Nephron progenitor cell (in vitro differentiated cells): ENCODE measurements around the gene ZKSCAN1.

Source experiments
- DNase-seq: peaks from one replicate; pipeline ENCODE4 v3.0.0; 2021
- H3K27ac Mint-ChIP-seq: 2 replicates; pipeline ENCODE4 v1.8.0; 2021; ENCODE audit warnings: mild to moderate bottlenecking, moderate library complexity, mixed read lengths
- H3K27me3 Mint-ChIP-seq: 2 replicates; pipeline ENCODE4 v1.8.0; 2021; ENCODE audit warnings: mild to moderate bottlenecking, low read depth, mixed read lengths; ENCODE audit not compliant: poor library complexity
- H3K36me3 Mint-ChIP-seq: 2 replicates; pipeline ENCODE4 v1.8.0; 2021; ENCODE audit warnings: low read depth, mixed read lengths
- H3K4me1 Mint-ChIP-seq: 2 replicates; pipeline ENCODE4 v1.8.0; 2021; ENCODE audit warnings: mixed read lengths
- H3K4me3 Mint-ChIP-seq: 2 replicates; pipeline ENCODE4 v1.8.0; 2021; ENCODE audit warnings: mild to moderate bottlenecking, moderate library complexity, mixed read lengths
- H3K9me3 Mint-ChIP-seq: 2 replicates; pipeline ENCODE4 v1.8.0; 2021; ENCODE audit warnings: mild to moderate bottlenecking, moderate library complexity, mixed read lengths
- TF ChIP-seq, protein P1 (sequence below): fragments of 200-600 bp; sonication (generic); IDR thresholded peaks from 2 replicates; pipeline ENCODE4 v1.5.0; 2021; ENCODE audit warnings: antibody characterized with exemption

The ZKSCAN1 gene

GRCh38 chr7:100065452-100066186 is 50.2 kb downstream of the ZKSCAN1 start:
- Mint-ChIP-seq H3K27me3 (peaks cover 6% of the 10 kb centered on the region), H3K36me3 (peaks cover 92% of the 10 kb centered on the region), H3K9me3 (peaks cover 62% of the 10 kb centered on the region), H3K4me1 (no peaks in the 10 kb centered on the region), H3K4me3 (no peak overlapping the region), H3K27ac (no peak overlapping the region)
- no peak for DNase-seq
- TF ChIP-seq, protein P1, sequence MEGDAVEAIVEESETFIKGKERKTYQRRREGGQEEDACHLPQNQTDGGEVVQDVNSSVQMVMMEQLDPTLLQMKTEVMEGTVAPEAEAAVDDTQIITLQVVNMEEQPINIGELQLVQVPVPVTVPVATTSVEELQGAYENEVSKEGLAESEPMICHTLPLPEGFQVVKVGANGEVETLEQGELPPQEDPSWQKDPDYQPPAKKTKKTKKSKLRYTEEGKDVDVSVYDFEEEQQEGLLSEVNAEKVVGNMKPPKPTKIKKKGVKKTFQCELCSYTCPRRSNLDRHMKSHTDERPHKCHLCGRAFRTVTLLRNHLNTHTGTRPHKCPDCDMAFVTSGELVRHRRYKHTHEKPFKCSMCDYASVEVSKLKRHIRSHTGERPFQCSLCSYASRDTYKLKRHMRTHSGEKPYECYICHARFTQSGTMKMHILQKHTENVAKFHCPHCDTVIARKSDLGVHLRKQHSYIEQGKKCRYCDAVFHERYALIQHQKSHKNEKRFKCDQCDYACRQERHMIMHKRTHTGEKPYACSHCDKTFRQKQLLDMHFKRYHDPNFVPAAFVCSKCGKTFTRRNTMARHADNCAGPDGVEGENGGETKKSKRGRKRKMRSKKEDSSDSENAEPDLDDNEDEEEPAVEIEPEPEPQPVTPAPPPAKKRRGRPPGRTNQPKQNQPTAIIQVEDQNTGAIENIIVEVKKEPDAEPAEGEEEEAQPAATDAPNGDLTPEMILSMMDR, result no peak

DNA sequence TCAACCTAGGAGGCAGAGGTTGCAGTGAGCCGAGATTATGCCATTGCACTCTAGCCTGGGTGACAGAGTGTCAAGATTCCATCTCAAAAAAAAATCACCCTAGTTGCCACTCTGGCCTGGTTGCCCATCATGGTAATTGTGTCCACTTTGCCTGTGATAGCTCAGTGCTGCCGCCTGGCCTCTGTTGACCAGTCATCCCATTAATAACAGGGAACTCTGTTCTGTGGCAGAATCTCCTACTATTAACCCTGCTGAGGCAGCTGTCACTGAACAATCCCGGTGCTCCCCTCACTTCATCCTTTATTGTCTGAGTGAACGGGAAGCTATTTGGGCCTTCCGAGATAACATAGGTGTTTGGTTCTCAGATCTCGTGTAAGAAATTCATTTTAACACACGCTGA is 51.6 kb downstream of the ZKSCAN1 start:
- Mint-ChIP-seq H3K9me3 (peaks cover 75% of the 10 kb centered on the region), H3K4me1 (no peaks in the 10 kb centered on the region), H3K36me3 (peaks cover 92% of the 10 kb centered on the region), H3K4me3 (no peak overlapping the region), H3K27ac (no peak overlapping the region), H3K27me3 (peaks cover 10% of the 10 kb centered on the region)
- no peak for DNase-seq
- TF ChIP-seq, protein P1, result no peak

DNA sequence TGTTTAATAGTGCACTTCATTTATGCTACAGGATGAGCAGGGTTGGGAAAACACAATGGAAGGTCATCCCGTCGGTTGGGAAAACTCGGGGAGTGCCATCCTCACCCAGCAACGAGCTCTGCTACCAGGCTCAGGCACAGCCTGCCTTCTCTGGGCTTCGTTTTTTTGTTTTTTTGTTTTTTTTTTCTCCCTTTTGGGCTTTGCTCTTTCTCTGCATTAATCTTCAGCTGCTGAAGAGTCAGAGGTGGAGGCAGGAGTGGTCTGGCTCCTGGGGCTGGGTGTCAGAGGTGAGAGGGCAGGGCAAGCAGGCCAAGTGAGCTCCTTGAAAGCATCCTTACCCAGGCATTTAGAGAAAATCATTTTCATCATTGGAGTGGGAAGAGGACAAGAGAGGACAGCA is 54.6 kb downstream of the ZKSCAN1 start:
- H3K9me3 Mint-ChIP-seq, result peaks cover 91% of the 10 kb centered on the region
- no peak overlapping the region for H3K4me3 Mint-ChIP-seq
- peaks cover 10% of the 10 kb centered on the region for H3K27me3 Mint-ChIP-seq
- TF ChIP-seq, protein P1, result no peak
- no peaks in the 10 kb centered on the region for H3K4me1 Mint-ChIP-seq
- H3K36me3 Mint-ChIP-seq, result peaks cover 97% of the 10 kb centered on the region
- no peak overlapping the region for H3K27ac Mint-ChIP-seq
- no peak for DNase-seq

DNA sequence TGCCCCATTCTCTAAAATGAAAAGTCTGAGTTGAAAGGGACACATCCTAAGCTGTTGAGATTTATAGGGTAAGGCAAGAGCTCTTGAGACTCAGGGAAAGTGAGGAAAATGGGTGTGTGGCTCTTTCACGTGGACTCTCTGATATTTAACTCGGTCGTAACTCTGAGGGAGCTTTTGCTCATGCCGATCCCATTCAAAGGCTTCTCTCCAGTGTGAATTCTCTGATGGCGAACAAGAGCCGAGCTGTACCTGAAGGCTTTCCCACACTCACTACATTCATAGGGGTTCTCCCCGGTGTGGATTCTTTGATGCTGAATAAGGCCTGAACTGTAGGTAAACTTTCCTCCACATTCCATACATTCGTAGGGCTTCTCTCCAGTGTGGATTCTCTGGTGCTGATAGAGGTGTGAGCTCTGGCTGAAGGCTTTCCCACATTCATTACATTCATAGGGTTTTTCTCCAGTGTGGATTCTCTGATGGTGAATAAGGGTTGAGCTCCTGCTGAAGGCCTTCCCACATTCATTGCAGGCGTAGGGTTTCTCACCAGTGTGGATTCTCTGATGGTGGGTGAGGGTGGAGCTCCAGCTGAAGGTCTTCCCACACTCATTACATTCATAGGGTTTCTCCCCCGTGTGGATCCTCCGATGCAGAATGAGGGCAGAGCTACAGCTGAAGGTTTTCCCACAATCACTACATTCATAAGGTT is 55.8 kb downstream of the ZKSCAN1 start:
- Mint-ChIP-seq H3K27me3 (peaks cover 17% of the 10 kb centered on the region), H3K36me3 (peaks cover 97% of the 10 kb centered on the region), H3K27ac (no peak overlapping the region), H3K4me1 (no peaks in the 10 kb centered on the region), H3K9me3 (peaks cover 96% of the 10 kb centered on the region), H3K4me3 (peak overlapping the region; percentile 40)
- DNase-seq, result no peak
- TF ChIP-seq, protein P1, result no peak

DNA sequence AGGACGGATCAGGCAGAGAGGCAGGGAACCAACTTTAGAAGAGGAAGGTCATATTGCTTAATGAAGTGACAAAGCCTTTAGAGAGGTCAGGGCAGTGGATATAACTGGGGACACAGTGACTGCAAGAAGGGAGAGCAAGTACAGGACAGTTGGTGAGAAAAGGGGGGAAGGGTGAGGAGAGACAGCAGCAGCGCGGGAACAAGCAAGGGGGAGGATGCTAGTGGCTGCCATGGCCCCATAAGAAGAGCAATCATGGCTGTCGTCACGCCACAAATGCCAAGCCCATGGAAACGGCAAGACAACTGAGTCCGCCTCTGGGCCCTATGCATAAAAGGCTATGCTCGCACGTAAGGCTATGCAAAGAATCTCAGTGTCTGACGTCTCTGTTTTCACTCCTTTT is 57.1 kb downstream of the ZKSCAN1 start:
- Mint-ChIP-seq H3K27ac (no peak overlapping the region), H3K9me3 (peaks cover 100% of the 10 kb centered on the region), H3K27me3 (peaks cover 28% of the 10 kb centered on the region), H3K4me3 (peak overlapping the region; percentile 52), H3K4me1 (no peaks in the 10 kb centered on the region), H3K36me3 (peaks cover 100% of the 10 kb centered on the region)
- DNase-seq, result no peak
- TF ChIP-seq, protein P1, result no peak
